ENCODE measurements around the gene SLC39A8. TPM values are rescaled to one million over a fixed set of nuclear protein-coding genes. Genes with fewer than 3 reads are reported as not detected.
A peak's percentile ranks its signal among the peaks of the same experiment; 100 is the strongest.

SLC39A8 gene
- total and polyA plus RNA-seq, 9 of the 15 experiments (the other 6 are each of a cell fraction or from before 2014, with no cell fraction given): 8.2 to 30.3 (median 25.0) TPM

DNA sequence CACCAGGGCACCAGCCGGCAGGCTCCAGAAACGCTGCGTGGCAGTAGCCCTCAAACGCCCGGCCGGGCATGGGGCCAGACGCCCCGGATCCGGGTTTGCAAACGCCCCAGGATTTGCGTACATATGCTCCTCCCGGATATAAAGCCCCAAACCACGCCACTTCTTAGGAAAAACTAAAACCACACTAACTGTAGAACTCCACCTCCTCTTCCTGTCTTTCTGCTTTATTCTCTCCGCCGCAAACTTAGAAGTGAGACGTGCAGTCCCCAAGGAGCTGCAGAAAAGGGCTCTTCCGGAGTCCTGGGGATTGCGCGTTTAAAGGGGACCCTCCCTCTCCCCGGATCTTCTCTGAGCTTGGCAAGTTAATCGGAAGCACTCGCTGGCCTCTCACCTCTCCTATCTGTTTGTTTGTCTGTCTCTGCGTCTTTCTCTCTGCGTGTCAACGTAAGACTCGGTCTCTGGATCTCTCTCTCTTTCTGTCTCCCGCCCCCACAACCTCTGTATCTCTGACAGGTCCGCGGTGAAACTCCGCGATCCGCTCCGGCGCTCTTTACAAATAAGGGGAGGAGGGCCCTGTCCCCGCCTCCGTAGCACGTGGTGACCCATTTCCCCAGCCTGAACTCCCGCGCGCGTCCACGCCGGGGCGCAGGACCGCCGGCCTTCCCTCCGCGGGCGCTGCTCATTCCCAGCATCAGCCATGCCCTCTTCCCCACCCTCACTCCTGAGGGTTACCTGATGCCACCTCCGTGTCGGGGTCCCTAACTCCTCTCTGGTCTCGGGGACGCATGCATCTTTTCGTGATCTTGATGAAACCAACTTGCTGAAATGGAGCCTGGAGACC is at the start of gene SLC39A8 (continued):
- TF ChIP-seq, protein P1, sequence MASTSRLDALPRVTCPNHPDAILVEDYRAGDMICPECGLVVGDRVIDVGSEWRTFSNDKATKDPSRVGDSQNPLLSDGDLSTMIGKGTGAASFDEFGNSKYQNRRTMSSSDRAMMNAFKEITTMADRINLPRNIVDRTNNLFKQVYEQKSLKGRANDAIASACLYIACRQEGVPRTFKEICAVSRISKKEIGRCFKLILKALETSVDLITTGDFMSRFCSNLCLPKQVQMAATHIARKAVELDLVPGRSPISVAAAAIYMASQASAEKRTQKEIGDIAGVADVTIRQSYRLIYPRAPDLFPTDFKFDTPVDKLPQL (IDR thresholded peaks at IDR 0.05; ENCODE audit: extremely low read depth, insufficient read length): no peak
- TF ChIP-seq MYNN (IDR thresholded peaks at IDR 0.05) (peak; percentile 62), MYNN (CRISPR knock-in tag; IDR thresholded peaks at IDR 0.05) (no peak), ELF1 (tag; IDR thresholded peaks at IDR 0.05) (peak; percentile 78), NRF1 (conservative IDR thresholded peaks at IDR 0.05 in 1 of 2, IDR thresholded peaks at IDR 0.05 in 1 of 2) (peak; percentile 62 to 71), CBFA2T3 (IDR thresholded peaks at IDR 0.05) (peak; percentile 56), STAT5A (IDR thresholded peaks at IDR 0.05; ENCODE audit: borderline replicate concordance, low read length) (peak; percentile 33; the same call in 1 of the 2 replicates), TAF9B (IDR thresholded peaks at IDR 0.05; ENCODE audit: partially characterized antibody) (peak; percentile 31), E2F6 (IDR thresholded peaks at IDR 0.05; ENCODE audit: borderline replicate concordance in 1 of 2, extremely low read depth in 1 of 2, insufficient read depth in 1 of 2, insufficient read length in 1 of 2, low read depth in 1 of 2, low read length in 1 of 2, poor library complexity in 1 of 2, severe bottlenecking in 1 of 2) (peak; percentile 94 to 97), ARNT (IDR thresholded peaks at IDR 0.05) (peak in 1 of 2 experiments; percentile 64; a peak in 1 of 4 replicates), KLF13 (tag; IDR thresholded peaks at IDR 0.05; ENCODE audit: borderline replicate concordance, low read depth) (0 out of 2 replicates have a peak, but pooled peaks have one; percentile 45), GABPB1 (CRISPR knock-in tag; IDR thresholded peaks at IDR 0.05) (no peak), RB1 (IDR thresholded peaks at IDR 0.05; ENCODE audit: low read depth) (peak; percentile 69), ZNF785 (CRISPR knock-in tag; IDR thresholded peaks at IDR 0.05) (no peak), TRIM24 (IDR thresholded peaks at IDR 0.05) (peak; percentile 27 to 50; a peak in 1 of 4 replicates), ARID1B (IDR thresholded peaks at IDR 0.05) (peak; percentile 55), CSDE1 (IDR thresholded peaks at IDR 0.05) (no peak)
- TF ChIP-seq, protein P2, sequence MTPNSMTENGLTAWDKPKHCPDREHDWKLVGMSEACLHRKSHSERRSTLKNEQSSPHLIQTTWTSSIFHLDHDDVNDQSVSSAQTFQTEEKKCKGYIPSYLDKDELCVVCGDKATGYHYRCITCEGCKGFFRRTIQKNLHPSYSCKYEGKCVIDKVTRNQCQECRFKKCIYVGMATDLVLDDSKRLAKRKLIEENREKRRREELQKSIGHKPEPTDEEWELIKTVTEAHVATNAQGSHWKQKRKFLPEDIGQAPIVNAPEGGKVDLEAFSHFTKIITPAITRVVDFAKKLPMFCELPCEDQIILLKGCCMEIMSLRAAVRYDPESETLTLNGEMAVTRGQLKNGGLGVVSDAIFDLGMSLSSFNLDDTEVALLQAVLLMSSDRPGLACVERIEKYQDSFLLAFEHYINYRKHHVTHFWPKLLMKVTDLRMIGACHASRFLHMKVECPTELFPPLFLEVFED (CRISPR knock-in tag; conservative IDR thresholded peaks at IDR 0.05): peak; percentile 56; the same call in 1 of the 2 replicates
- TF ChIP-seq, protein P3, sequence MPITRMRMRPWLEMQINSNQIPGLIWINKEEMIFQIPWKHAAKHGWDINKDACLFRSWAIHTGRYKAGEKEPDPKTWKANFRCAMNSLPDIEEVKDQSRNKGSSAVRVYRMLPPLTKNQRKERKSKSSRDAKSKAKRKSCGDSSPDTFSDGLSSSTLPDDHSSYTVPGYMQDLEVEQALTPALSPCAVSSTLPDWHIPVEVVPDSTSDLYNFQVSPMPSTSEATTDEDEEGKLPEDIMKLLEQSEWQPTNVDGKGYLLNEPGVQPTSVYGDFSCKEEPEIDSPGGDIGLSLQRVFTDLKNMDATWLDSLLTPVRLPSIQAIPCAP (CRISPR knock-in tag; IDR thresholded peaks at IDR 0.05; ENCODE audit: borderline replicate concordance): no peak
- TF ChIP-seq, protein P4, sequence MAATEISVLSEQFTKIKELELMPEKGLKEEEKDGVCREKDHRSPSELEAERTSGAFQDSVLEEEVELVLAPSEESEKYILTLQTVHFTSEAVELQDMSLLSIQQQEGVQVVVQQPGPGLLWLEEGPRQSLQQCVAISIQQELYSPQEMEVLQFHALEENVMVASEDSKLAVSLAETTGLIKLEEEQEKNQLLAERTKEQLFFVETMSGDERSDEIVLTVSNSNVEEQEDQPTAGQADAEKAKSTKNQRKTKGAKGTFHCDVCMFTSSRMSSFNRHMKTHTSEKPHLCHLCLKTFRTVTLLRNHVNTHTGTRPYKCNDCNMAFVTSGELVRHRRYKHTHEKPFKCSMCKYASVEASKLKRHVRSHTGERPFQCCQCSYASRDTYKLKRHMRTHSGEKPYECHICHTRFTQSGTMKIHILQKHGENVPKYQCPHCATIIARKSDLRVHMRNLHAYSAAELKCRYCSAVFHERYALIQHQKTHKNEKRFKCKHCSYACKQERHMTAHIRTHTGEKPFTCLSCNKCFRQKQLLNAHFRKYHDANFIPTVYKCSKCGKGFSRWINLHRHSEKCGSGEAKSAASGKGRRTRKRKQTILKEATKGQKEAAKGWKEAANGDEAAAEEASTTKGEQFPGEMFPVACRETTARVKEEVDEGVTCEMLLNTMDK (IDR thresholded peaks at IDR 0.05; ENCODE audit: borderline replicate concordance, insufficient read depth, low read depth, low read length, poor library complexity, severe bottlenecking): peak; percentile 2
